Left ventricle myocardium inferior (tissue), 1 donor: Measurements from ENCODE around the gene AGFG1. TPM values are rescaled to one million over a fixed set of nuclear protein-coding genes. Genes with fewer than 3 reads are reported as not detected.

Experiments used
- DNase-seq: peaks from one replicate; pipeline ENCODE4 v3.0.0-alpha.2; 2020
- H3K27ac ChIP-seq: fragments of 200-600 bp; replicated peaks from 2 replicates; pipeline ENCODE4 v1.8.0; 2021
- H3K27me3 ChIP-seq: fragments of 200-600 bp; 2 replicates; pipeline ENCODE4 v1.8.0; 2021; ENCODE audit warnings: low read depth
- H3K36me3 ChIP-seq: fragments of 200-600 bp; 2 replicates; pipeline ENCODE4 v1.8.0; 2021
- H3K4me1 ChIP-seq: fragments of 200-600 bp; 2 replicates; pipeline ENCODE4 v1.8.0; 2021
- H3K4me3 ChIP-seq: fragments of 200-600 bp; 2 replicates; pipeline ENCODE4 v1.8.0; 2021; ENCODE audit warnings: mild to moderate bottlenecking, moderate library complexity
- H3K9me3 ChIP-seq: fragments of 200-600 bp; replicated peaks from 2 replicates; pipeline ENCODE4 v1.8.0; 2021
- CTCF ChIP-seq: fragments of 200-600 bp; IDR thresholded peaks from 2 replicates; pipeline ENCODE4 v1.8.0; 2021; ENCODE audit warnings: antibody characterized with exemption, mild to moderate bottlenecking, borderline replicate concordance
- intact Hi-C: fragments of 100-400 bp; cut with micrococcal nuclease; formaldehyde crosslinking; loops from one replicate; pipeline ENCODE4 v1.11.0; 2022
- total RNA-seq: library from RNA; stranded (reverse); fragmentation: NEBNext Ultra II Directional; extraction: Animal tissue kit (Norgen Biotek cat#: 25700); gene quantifications from one replicate; pipeline ENCODE4 v1.2.1, GENCODE V29; 2021
- donor health status: DM: no; HTN: yes; CAD: no; lungs with severe emphysema.

Gene AGFG1
- total RNA-seq, 1 donor from 2014 or later = 50.4 TPM

- no peak for DNase-seq
- intact Hi-C loops = no loop called here
- H3K36me3 ChIP-seq = no peaks in the 10 kb centered on the region
- H3K9me3 ChIP-seq = no peaks in the 10 kb centered on the region
- TF ChIP-seq CTCF = no peak
- H3K4me3 ChIP-seq = no peak overlapping the region
- peaks cover 40% of the 10 kb centered on the region for H3K4me1 ChIP-seq
- no peak overlapping the region for H3K27ac ChIP-seq
- no peaks in the 10 kb centered on the region for H3K27me3 ChIP-seq
Measured at GRCh38 chr2:227499627-227500300, 27.8 kb downstream of the AGFG1 start.

- intact Hi-C loops = no loop called here
- Histone ChIP-seq H3K36me3 (no peaks in the 10 kb centered on the region), H3K4me3 (no peak overlapping the region), H3K4me1 (peaks cover 45% of the 10 kb centered on the region), H3K27me3 (no peaks in the 10 kb centered on the region), H3K9me3 (no peaks in the 10 kb centered on the region), H3K27ac (no peak overlapping the region)
- no peak for TF ChIP-seq CTCF
- no peak for DNase-seq
Measured at GRCh38 chr2:227500301-227500630, 28.3 kb downstream of the AGFG1 start.

GRCh38 chr2:227503433-227504406 is 31.8 kb downstream of the AGFG1 start:
- Histone ChIP-seq H3K4me3 (no peak overlapping the region), H3K27ac (no peak overlapping the region), H3K36me3 (no peaks in the 10 kb centered on the region), H3K9me3 (no peaks in the 10 kb centered on the region), H3K4me1 (peaks cover 71% of the 10 kb centered on the region), H3K27me3 (no peaks in the 10 kb centered on the region)
- DNase-seq = no peak
- intact Hi-C loops = no loop called here
- no peak for TF ChIP-seq CTCF

GRCh38 chr2:227504700-227505099 is 32.7 kb downstream of the AGFG1 start:
- DNase-seq = no peak
- Histone ChIP-seq H3K27ac (no peak overlapping the region), H3K36me3 (no peaks in the 10 kb centered on the region), H3K9me3 (no peaks in the 10 kb centered on the region), H3K4me1 (peaks cover 71% of the 10 kb centered on the region), H3K4me3 (no peak overlapping the region), H3K27me3 (no peaks in the 10 kb centered on the region)
- intact Hi-C loops = no loop called here
- no peak for TF ChIP-seq CTCF

GRCh38 chr2:227506456-227506855 is 34.5 kb downstream of the AGFG1 start:
- H3K27ac ChIP-seq = no peak overlapping the region
- TF ChIP-seq CTCF = no peak
- no peaks in the 10 kb centered on the region for H3K27me3 ChIP-seq
- no peak for DNase-seq
- no peaks in the 10 kb centered on the region for H3K9me3 ChIP-seq
- no peak overlapping the region for H3K4me3 ChIP-seq
- peaks cover 81% of the 10 kb centered on the region for H3K4me1 ChIP-seq
- no peaks in the 10 kb centered on the region for H3K36me3 ChIP-seq
- intact Hi-C loops = no loop called here
